ENCODE measurements around the gene STK38L. TPM values are rescaled to one million over a fixed set of nuclear protein-coding genes. Genes with fewer than 3 reads are reported as not detected.

Gene STK38L
- total and polyA plus RNA-seq, 10 donors, result 6.4 to 39.8 (median 26.3) TPM

GRCh38 chr12:27304856-27305255, 60.8 kb downstream of the STK38L start:
- 73 to 81% (median 79%) methylated on average over 1 of the region's 1 CpG for WGBS, 5 donors

GRCh38 chr12:27305673-27306456, 61.8 kb downstream of the STK38L start:
- H3K9me3 ChIP-seq, result no peaks in the 10 kb centered on the region
- peaks cover 0 to 60% (median 17%) of the 10 kb centered on the region in 6 donors for H3K36me3 ChIP-seq
- intact Hi-C loops (cut with DNase I; ENCODE audit: low total_unique reads), result loop anchor here (5.0 to 10.0 kb wide), 2 partner anchors 161 to 294 kb away; partner anchors contain the start of gene TM7SF3
- peaks cover 0 to 11% (median 3%) of the 10 kb centered on the region in 6 donors for H3K4me1 ChIP-seq
- DNase-seq, result no peak
- H3K4me3 ChIP-seq, result no peak overlapping the region
- no peaks in the 10 kb centered on the region for H3K27me3 ChIP-seq (replicated peaks in 1 of 7)
- 86 to 98% (median 92%) methylated on average over 1 of the region's 1 CpG for WGBS, 5 donors
- no peak overlapping the region for H3K27ac ChIP-seq
- TF ChIP-seq CTCF (IDR thresholded peaks at IDR 0.05 in 8 of 11, conservative IDR thresholded peaks at IDR 0.05 in 3 of 11) (peak in 6 of 11 experiments; percentile 29 to 57 (median 38)), POLR2AphosphoS5 (IDR thresholded peaks at IDR 0.05) (no peak)

More at GRCh38 chr12:27304856-27305255, 60.8 kb downstream of the STK38L start:
- H3K27me3 ChIP-seq (replicated peaks in 1 of 7), result no peaks in the 10 kb centered on the region
- H3K36me3 ChIP-seq, result peaks cover 0 to 60% (median 20%) of the 10 kb centered on the region in 6 donors
- TF ChIP-seq POLR2A (IDR thresholded peaks at IDR 0.05), result no peak
- no peak for TF ChIP-seq CTCF (IDR thresholded peaks at IDR 0.05 in 8 of 11, conservative IDR thresholded peaks at IDR 0.05 in 3 of 11)
- no peak for TF ChIP-seq POLR2AphosphoS5 (IDR thresholded peaks at IDR 0.05)
- peaks cover 0 to 11% (median 2%) of the 10 kb centered on the region in 6 donors for H3K4me1 ChIP-seq
- DNase-seq, result no peak
- intact Hi-C loops (cut with DNase I; ENCODE audit: low total_unique reads), result loop anchor here (5.0 to 10.0 kb wide), 2 partner anchors 160 to 293 kb away; partner anchors contain the start of gene TM7SF3
- no peak overlapping the region for H3K27ac ChIP-seq
- H3K9me3 ChIP-seq, result no peaks in the 10 kb centered on the region
- H3K4me3 ChIP-seq, result no peak overlapping the region

GRCh38 chr12:27309293-27309994, 65.4 kb downstream of the STK38L start:
- intact Hi-C loops (cut with DNase I; ENCODE audit: low total_unique reads), result loop anchor here (5.0 to 10.0 kb wide), 2 partner anchors 165 to 297 kb away; partner anchors contain the start of gene TM7SF3
- no peaks in the 10 kb centered on the region for H3K9me3 ChIP-seq
- H3K27ac ChIP-seq, result peak overlapping the region in 3 of 8 donors; percentile 2 to 29 (median 11)
- no peaks in the 10 kb centered on the region for H3K27me3 ChIP-seq (replicated peaks in 1 of 7)
- no peak overlapping the region for H3K4me3 ChIP-seq
- 73 to 87% (median 85%) methylated on average over 2 of the region's 2 CpGs for WGBS, 5 donors
- H3K36me3 ChIP-seq, result peaks cover 0 to 63% (median 25%) of the 10 kb centered on the region in 6 donors
- DNase-seq, result no peak
- TF ChIP-seq POLR2A (IDR thresholded peaks at IDR 0.05) (no peak), CTCF (IDR thresholded peaks at IDR 0.05 in 8 of 11, conservative IDR thresholded peaks at IDR 0.05 in 3 of 11) (no peak), POLR2AphosphoS5 (IDR thresholded peaks at IDR 0.05) (no peak)
- H3K4me1 ChIP-seq, result peaks cover 0 to 11% (median 3%) of the 10 kb centered on the region in 6 donors

Measured in spleen (tissue), 11 donors.